ENCODE data around the gene TMED10. TPM values are rescaled to one million over a fixed set of nuclear protein-coding genes. Genes with fewer than 3 reads are reported as not detected.
"Not testable (repeated sequence)": the region's sequence is repeated elsewhere in the genome, so short reads cannot be mapped to it uniquely, and the experiment has no call there.

Gene TMED10
- total RNA-seq, 1 donor from 2014 or later = 220 TPM

DNA sequence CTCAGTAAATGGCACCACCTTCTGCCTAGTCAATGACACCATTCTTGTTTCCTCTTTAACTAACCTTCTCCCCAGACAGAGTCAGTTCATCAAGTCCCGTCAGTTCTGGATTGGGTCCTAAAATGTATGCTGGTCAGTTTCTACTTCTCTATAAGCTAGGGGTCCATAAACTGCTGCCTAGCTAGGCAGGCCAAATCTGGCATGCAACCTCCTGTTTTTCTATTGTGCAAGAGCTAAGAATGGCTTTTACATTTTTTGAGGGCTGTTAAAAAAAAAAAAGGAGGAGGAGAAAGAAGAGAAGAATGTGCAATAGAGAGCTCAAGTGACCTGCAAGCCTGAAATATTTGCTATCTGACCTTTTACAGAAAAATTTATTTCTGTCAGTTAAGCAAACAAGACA is 6.4 kb upstream of the TMED10 start:
- H2AFZ ChIP-seq (replicated peaks) = peak overlapping the region; percentile 7

DNA sequence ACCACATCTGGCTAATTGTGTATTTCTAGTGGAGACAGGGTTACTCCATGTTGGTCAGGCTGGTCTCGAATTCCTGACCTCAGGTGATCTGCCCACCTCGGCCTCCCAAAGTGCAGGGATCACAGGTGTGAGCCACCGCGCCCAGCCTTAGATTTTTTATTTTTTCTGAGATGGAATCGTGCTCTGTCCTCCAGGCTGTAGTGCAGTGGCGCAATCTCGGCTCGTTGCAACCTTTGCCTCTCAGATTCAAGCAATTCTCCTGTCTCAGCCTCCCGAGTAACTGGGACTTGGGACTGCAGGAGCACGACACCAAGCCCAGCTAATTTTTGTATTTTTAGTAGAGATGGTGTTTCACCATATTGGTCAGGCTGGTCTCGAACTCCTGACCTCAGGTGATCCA is 5.8 kb upstream of the TMED10 start:
- H3K27ac Mint-ChIP-seq = not testable (repeated sequence)

More for the DNA sequence above, 6.4 kb upstream of the TMED10 start:
- no peak overlapping the region for H3K4me2 ChIP-seq
- Mint-ChIP-seq H3K4me1 (peaks cover 11% of the 10 kb centered on the region), H3K4me3 (no peak overlapping the region), H3K27ac (no peak overlapping the region), H3K27me3 (ENCODE audit: insufficient read depth, low read depth) (peaks cover 27% of the 10 kb centered on the region), H3K36me3 (no peaks in the 10 kb centered on the region), H3K9me3 (no peaks in the 10 kb centered on the region)
- no peaks in the 10 kb centered on the region for H3K27me3 ChIP-seq
- no peaks in the 10 kb centered on the region for H4K20me1 ChIP-seq (ENCODE audit: low read depth)
- H3K4me1 ChIP-seq = peaks cover 17% of the 10 kb centered on the region
- H3F3A ChIP-seq (ENCODE audit: low read depth) = peaks cover 12% of the 10 kb centered on the region
- no peaks in the 10 kb centered on the region for H3K36me3 ChIP-seq
- no peak for TF ChIP-seq EZH2phosphoT487 (IDR thresholded peaks at IDR 0.05)
- TF ChIP-seq, protein P1, sequence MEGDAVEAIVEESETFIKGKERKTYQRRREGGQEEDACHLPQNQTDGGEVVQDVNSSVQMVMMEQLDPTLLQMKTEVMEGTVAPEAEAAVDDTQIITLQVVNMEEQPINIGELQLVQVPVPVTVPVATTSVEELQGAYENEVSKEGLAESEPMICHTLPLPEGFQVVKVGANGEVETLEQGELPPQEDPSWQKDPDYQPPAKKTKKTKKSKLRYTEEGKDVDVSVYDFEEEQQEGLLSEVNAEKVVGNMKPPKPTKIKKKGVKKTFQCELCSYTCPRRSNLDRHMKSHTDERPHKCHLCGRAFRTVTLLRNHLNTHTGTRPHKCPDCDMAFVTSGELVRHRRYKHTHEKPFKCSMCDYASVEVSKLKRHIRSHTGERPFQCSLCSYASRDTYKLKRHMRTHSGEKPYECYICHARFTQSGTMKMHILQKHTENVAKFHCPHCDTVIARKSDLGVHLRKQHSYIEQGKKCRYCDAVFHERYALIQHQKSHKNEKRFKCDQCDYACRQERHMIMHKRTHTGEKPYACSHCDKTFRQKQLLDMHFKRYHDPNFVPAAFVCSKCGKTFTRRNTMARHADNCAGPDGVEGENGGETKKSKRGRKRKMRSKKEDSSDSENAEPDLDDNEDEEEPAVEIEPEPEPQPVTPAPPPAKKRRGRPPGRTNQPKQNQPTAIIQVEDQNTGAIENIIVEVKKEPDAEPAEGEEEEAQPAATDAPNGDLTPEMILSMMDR (IDR thresholded peaks at IDR 0.05) = no peak
- no peak for TF ChIP-seq EZH2 (IDR thresholded peaks at IDR 0.05)
- no peaks in the 10 kb centered on the region for H3K79me2 ChIP-seq (ENCODE audit: low read depth)
- no peak overlapping the region for H3K27ac ChIP-seq
- H3K9me3 ChIP-seq (ENCODE audit: low read depth) = no peaks in the 10 kb centered on the region
- no peak overlapping the region for H3K4me3 ChIP-seq
- no peak for DNase-seq (ENCODE audit: low spot score)
- no peak overlapping the region for H3K9ac ChIP-seq

DNA sequence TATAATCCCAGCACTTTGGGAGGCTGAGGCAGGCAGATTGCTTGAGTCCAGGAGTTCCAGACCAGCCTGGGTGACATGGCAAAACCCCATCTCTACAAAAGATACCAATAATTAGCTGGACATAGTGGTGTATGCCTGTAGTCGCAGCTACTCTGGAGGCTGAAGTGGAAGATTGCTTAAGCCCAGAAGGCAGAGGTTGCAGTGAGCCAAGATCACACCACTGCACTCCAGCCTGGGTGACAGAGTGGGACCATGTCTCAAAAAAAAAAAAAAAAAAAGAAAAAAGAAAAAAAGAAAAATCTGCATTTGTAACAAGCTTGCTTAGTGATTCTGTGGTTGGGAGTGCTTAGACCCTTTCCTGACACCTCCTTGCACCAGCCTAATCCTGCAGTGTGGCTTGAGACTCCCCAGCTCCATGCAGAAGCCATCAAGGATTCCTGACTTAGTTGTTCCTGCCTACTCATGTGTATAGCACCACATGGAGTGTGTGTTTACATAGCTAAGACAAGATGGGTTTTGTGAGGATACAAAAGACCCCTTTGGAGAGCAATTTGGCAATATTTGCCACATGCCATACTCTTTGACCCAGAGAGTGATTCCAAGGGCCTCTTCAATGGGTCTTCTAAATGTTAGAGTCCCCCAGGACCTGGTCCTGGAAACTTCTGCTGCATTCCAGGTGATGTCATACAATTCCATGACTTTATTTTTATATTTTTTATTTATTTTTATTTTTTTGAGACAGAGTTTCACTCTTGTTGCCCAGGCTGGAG is 5.1 kb upstream of the TMED10 start:
- Histone ChIP-seq H3K4me2 (peak overlapping the region; percentile 52), H3K27me3 (no peaks in the 10 kb centered on the region), H3K27ac (peak overlapping the region; percentile 56), H2AFZ (replicated peaks) (no peak overlapping the region), H3F3A (ENCODE audit: low read depth) (peaks cover 12% of the 10 kb centered on the region), H3K9ac (no peak overlapping the region), H3K79me2 (ENCODE audit: low read depth) (no peaks in the 10 kb centered on the region), H3K4me1 (peaks cover 17% of the 10 kb centered on the region), H3K36me3 (no peaks in the 10 kb centered on the region), H4K20me1 (ENCODE audit: low read depth) (no peaks in the 10 kb centered on the region), H3K9me3 (ENCODE audit: low read depth) (no peaks in the 10 kb centered on the region), H3K4me3 (no peak overlapping the region)
- Mint-ChIP-seq H3K4me1 (peaks cover 15% of the 10 kb centered on the region), H3K27ac (peak overlapping the region; percentile 79), H3K36me3 (no peaks in the 10 kb centered on the region), H3K4me3 (peak overlapping the region; percentile 55), H3K9me3 (no peaks in the 10 kb centered on the region), H3K27me3 (ENCODE audit: insufficient read depth, low read depth) (peaks cover 25% of the 10 kb centered on the region)
- TF ChIP-seq EZH2 (IDR thresholded peaks at IDR 0.05) = no peak
- TF ChIP-seq, protein P1 (IDR thresholded peaks at IDR 0.05) = no peak
- no peak for TF ChIP-seq EZH2phosphoT487 (IDR thresholded peaks at IDR 0.05)
- peak; percentile 78 for DNase-seq (ENCODE audit: low spot score)

More for the DNA sequence above, 5.8 kb upstream of the TMED10 start:
- DNase-seq (ENCODE audit: low spot score); H3K9ac ChIP-seq; H3K27me3 ChIP-seq; H3K27ac ChIP-seq; H3K79me2 ChIP-seq (ENCODE audit: low read depth); H3K36me3 Mint-ChIP-seq; H2AFZ ChIP-seq (replicated peaks); H3K9me3 Mint-ChIP-seq; H3K9me3 ChIP-seq (ENCODE audit: low read depth); H3K36me3 ChIP-seq; H4K20me1 ChIP-seq (ENCODE audit: low read depth); H3K4me3 ChIP-seq: not testable (repeated sequence)
- peaks cover 12% of the 10 kb centered on the region for H3F3A ChIP-seq (ENCODE audit: low read depth)
- H3K4me3 Mint-ChIP-seq = peak overlapping the region; percentile 13
- H3K4me1 ChIP-seq = peaks cover 17% of the 10 kb centered on the region
- peaks cover 13% of the 10 kb centered on the region for H3K4me1 Mint-ChIP-seq
- peak overlapping the region; percentile 52 for H3K4me2 ChIP-seq
- peaks cover 25% of the 10 kb centered on the region for H3K27me3 Mint-ChIP-seq (ENCODE audit: insufficient read depth, low read depth)

DNA sequence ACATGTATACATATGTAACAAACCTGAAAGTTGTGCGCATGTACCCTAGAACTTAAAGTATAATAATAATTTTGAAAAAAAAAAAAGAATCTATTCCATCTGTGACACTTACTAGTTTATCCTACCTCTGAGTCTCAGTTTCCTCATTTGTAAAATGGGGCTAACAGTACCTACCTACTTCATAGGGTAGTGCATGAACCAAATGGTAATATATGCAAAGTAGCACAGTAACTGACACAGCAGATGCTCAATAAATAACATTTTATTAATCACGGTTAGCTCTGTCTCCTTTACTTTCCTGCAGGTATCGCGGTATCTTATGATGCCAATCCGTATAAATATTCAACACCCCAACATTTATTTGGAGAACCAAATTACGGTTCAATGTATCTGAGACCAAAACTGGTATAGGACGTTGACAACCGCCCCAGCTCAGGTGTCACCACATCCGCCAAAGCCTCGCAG is 703 bp downstream of the TMED10 start:
- Mint-ChIP-seq H3K4me3 (peak overlapping the region; percentile 98), H3K27ac (peak overlapping the region; percentile 50), H3K9me3 (no peaks in the 10 kb centered on the region), H3K36me3 (peaks cover 7% of the 10 kb centered on the region), H3K4me1 (peaks cover 19% of the 10 kb centered on the region), H3K27me3 (ENCODE audit: insufficient read depth, low read depth) (peaks cover 10% of the 10 kb centered on the region)
- H2AFZ ChIP-seq (replicated peaks) = no peak overlapping the region
- H3F3A ChIP-seq (ENCODE audit: low read depth) = no peaks in the 10 kb centered on the region
- H3K9ac ChIP-seq = peak overlapping the region; percentile 87
- H4K20me1 ChIP-seq (ENCODE audit: low read depth) = peaks cover 44% of the 10 kb centered on the region
- TF ChIP-seq EZH2 (IDR thresholded peaks at IDR 0.05) = no peak
- TF ChIP-seq, protein P1 (IDR thresholded peaks at IDR 0.05) = no peak
- no peak for TF ChIP-seq EZH2phosphoT487 (IDR thresholded peaks at IDR 0.05)
- H3K27me3 ChIP-seq = no peaks in the 10 kb centered on the region
- H3K36me3 ChIP-seq = no peaks in the 10 kb centered on the region
- H3K4me3 ChIP-seq = peak overlapping the region; percentile 69
- peak overlapping the region; percentile 88 for H3K27ac ChIP-seq
- H3K4me1 ChIP-seq = peaks cover 4% of the 10 kb centered on the region
- no peak for DNase-seq (ENCODE audit: low spot score)
- H3K4me2 ChIP-seq = peak overlapping the region; percentile 89
- no peaks in the 10 kb centered on the region for H3K9me3 ChIP-seq (ENCODE audit: low read depth)
- peaks cover 56% of the 10 kb centered on the region for H3K79me2 ChIP-seq (ENCODE audit: low read depth)

Measured in neural progenitor cell (in vitro differentiated cells).